HG03139 (cell line): ENCODE measurements around the gene PHKB.
"Not testable (repeated sequence)": the region's sequence is repeated elsewhere in the genome, so short reads cannot be mapped to it uniquely, and the experiment has no call there.

Experiments used
- ATAC-seq: cut with Tn5 transposase; IDR thresholded peaks from one replicate; pipeline ENCODE4 v1.9.1; 2021; ENCODE audit not compliant: unreplicated experiment

The PHKB gene

DNA sequence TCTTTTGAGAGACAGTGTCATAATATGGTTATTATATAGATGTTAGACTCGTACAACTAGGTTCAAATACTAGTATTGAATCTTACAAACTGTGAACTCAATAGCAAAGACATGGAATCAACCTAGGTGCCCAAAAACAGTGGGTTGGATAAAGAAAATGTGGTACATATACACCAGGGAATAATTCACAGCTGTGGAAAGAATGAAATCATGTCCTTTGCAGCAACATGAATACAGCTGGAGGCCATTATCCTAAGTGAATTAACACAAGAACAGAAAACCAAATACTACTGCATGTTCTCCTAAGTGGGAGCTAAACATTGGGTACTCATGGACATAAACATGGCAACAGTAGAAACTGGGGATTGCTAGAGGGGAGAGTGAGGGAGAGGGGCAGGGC lies 8.1 kb downstream of the PHKB start:
- ATAC-seq: no peak

- no peak for ATAC-seq
Measured at GRCh38 chr16:47470211-47470610, 9.1 kb downstream of the PHKB start.

- ATAC-seq: no peak
Measured at GRCh38 chr16:47470810-47471209, 9.7 kb downstream of the PHKB start.

DNA sequence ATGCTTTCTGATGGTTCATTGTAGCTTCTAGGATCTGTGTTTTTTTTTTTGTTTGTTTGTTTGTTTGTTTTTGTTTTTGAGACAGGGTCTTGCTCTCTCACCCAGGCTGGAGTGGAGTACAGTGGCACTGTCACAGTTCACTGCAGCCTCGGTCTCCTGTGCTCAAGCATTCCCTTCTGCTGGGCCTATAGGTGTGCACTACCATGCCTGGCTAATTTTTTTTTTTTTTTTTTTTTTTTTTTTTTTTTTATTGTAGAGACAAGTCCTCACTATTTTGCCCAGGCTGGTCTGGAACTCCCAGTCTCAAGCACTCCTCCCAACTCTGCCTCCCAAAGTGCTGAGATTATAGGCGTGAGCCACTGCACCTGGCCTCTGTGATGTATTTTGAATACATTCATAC lies 11.9 kb downstream of the PHKB start:
- not testable (repeated sequence) for ATAC-seq

- no peak for ATAC-seq
Measured at GRCh38 chr16:47473792-47474191, 12.7 kb downstream of the PHKB start.

- no peak for ATAC-seq
Measured at GRCh38 chr16:47475786-47476185, 14.7 kb downstream of the PHKB start.

DNA sequence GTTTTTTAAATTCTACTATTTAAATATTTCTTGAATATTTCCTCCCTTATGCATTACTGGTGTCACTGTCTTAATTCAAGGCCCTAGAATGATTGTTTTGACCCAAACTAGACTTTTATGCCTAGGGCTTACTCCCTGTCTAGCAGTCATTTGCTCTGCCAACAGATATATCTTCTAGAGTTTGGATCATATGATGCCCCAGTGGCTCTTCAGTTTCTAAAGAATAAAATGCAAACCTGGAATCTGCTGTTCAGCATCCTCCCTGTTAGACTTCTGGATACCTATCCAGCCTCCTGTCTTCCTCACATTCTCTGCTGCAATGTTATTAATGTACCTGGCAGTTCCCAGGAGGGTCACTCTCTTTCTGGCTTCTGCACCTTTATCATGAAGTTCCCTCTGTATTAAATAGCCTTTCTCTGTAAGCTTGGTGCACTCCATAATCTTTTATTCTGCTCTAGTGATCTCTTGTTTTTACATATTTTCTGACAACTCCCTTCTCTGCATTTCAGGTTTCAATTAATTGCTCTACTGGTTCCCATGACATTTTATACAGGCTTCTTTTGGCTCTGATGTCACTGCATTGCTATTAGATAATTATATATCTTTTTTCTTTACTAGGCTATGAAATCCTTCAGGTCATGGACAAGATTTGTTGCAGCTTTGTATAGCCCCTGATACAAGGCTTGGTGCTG lies 15.7 kb downstream of the PHKB start:
- no peak for ATAC-seq

GRCh38 chr16:47477679-47478078 lies 16.5 kb downstream of the PHKB start:
- no peak for ATAC-seq

- ATAC-seq: no peak
Measured at GRCh38 chr16:47480410-47480809, 19.3 kb downstream of the PHKB start.

GRCh38 chr16:47481698-47482374 lies 20.7 kb downstream of the PHKB start:
- ATAC-seq: no peak

GRCh38 chr16:47483616-47484015 lies 22.5 kb downstream of the PHKB start:
- ATAC-seq: no peak

- no peak for ATAC-seq
Measured at GRCh38 chr16:47486856-47487255, 25.7 kb downstream of the PHKB start.

DNA sequence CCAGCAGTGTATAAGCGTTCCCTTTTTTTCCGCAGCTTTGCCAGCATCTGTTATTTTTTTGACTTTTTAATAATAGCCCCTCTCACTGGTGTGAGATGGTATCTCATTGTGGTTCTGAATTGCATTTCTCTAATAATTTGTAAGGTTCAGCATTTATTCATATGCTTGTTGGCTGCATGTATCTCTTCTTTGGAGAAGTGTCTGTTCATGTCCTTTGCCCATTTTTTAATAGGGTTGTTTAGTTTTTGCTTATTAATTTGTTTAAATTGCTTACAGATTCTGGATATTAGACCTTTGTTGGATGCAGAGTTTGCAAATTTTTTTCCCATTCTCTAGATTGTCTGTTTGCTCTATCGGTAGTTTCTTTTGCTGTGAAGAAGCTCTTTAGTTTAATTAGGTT lies 26.9 kb downstream of the PHKB start:
- ATAC-seq: no peak

GRCh38 chr16:47490471-47490870 lies 29.3 kb downstream of the PHKB start:
- no peak for ATAC-seq

DNA sequence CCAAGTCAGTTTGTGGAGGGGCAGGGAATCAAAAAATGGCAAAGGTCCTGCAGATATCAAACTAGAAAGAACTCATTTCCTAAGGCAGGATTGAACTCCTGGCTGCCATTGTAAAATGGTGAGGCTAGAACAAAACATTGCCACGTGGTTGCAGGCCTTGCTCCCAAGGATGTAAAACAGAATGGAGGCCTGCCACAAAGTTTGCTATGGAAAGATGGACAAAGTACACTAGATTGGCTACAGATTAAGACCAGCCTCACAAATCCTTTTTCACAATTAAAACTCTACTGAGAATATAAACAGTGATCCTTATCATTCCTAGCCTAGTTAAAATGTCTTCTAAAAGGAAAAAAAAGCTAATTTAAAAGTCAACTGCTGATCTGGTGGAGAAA lies 30.9 kb downstream of the PHKB start:
- no peak for ATAC-seq

DNA sequence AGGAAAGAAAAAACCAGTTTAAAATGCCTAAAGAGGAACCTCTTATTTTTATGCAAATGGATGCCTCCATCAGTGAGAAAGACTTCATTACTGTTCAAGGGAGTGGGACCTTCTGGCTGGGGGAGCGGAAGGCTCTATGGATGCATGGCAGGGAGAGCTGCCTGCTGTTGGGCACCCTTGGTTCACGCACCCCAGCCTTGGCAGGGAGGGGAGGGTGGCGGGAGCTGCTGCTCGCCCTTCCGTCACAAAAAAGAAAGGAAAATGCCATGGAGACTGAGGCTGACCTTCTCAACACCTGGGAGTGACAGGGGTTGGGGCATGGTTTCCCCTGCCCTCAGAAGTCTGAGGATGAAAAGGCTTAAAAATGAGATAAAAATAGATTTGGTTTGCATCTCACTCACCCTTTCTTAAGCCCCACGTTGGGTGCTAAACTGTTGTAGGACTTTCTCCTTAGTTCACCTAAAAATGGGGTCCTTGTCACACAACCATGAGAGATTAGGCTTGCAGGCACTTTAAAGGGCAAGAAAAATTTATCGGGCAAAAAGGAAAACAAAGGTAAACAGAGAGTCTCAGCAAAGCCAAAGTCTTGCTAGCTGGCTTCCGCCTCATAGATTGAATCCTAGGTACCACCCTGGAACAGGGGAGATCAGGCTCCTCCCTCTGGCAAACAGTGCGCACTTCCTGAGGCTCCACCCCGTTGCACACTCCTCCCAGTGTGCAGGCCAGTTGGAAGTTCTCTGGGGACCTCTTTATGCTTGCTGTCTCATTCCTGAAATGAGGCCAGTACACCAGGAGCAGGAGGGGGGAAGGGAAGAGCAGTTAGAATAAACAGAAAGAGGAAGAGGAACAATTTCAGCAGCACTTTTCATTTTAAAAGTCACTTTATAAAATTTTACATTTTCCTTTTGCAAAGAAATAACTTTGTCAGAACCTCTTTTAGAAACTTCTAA lies 31.6 kb downstream of the PHKB start:
- peak; percentile 76 for ATAC-seq

DNA sequence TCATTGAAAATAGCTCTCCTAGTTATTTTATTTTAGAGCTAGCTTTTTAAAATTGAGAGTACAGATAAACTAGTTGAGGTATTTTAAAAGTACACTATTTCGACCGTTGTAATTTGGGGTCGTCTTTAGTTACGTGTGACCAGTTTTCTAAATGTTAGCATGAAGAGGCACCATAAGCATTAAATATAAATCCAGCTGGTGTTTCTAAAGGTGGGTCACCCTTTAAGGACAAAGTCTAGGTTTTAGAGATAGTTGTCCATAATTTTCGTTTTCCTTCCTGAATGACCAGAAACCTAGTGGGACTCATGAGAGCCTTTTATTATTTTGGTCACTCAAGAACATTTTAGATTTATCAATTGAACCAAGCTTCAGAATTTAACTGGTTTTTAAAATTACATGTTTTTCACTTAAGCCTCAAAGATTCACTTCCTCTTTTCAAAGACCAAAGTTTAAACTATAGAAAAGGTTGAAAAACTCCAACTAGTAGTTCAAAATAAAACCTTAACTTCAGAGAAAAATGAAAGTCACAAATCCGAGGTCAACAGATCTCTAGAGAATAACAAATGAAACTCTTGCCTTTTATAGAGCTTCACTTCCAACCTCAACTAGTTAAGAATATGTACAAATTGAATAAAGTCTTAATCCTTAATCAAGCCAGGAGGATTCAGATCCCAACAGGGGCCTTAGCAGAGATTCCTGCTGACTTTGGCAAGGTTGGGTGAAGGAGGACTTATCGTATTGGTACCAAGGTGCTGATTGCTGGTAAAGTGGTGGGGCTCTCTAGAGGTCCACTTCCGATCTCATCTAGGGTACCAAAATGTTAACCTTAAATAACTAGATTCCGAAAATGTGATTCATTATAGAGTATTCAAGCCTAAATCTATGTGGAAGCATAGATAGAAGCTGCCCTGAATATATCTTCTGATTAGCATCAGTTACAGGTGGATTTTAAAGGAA lies 32.5 kb downstream of the PHKB start:
- ATAC-seq: peak; percentile 41

GRCh38 chr16:47499080-47499699 lies 38.1 kb downstream of the PHKB start:
- no peak for ATAC-seq

GRCh38 chr16:47499700-47500264 lies 38.7 kb downstream of the PHKB start:
- ATAC-seq: no peak

DNA sequence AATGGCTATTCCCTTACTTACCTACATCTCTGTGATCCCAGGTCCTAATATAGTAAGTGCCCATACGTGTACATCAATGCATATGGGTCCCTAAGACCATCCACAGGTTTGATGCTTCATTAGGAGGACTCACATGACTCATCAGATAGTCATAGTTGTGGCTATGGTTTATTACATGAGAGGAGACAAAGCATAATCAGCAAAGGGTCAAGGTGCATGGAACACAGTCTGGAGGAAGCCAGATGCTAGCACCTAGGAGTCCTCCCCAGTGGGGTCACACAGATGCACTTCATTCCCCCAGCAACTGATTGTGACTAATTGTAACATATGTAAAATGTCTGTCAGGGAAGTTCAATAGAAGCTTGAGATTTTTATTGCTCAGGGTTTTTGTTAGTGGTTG lies 42.8 kb downstream of the PHKB start:
- ATAC-seq: no peak
